ENCODE measurements around the gene RTN4RL1.

RTN4RL1 gene

GRCh38 chr17:2058586-2059546 is 33.7 kb upstream of the RTN4RL1 start:
- DNase-seq: no peak

- DNase-seq: no peak
Measured at GRCh38 chr17:2057760-2058585, 32.8 kb upstream of the RTN4RL1 start.

DNA sequence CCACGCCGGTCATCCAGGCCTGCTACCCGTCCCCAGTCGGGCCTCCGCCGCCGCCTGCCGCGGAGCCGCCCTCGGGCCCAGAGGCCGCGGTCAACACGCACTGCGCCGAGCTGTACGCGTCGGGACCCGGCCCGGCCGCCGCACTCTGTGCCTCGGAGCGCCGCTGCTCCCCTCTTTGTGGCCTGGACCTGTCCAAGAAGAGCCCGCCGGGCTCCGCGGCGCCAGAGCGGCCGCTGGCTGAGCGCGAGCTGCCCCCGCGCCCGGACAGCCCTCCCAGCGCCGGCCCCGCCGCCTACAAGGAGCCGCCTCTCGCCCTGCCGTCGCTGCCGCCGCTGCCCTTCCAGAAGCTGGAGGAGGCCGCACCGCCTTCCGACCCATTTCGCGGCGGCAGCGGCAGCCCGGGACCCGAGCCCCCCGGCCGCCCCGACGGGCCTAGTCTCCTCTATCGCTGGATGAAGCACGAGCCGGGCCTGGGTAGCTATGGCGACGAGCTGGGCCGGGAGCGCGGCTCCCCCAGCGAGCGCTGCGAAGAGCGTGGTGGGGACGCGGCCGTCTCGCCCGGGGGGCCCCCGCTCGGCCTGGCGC is 32.1 kb upstream of the RTN4RL1 start:
- no peak for DNase-seq

- DNase-seq: no peak
Measured at GRCh38 chr17:2056206-2057174, 31.4 kb upstream of the RTN4RL1 start.

GRCh38 chr17:2055292-2056205 is 30.4 kb upstream of the RTN4RL1 start:
- DNase-seq: no peak

DNA sequence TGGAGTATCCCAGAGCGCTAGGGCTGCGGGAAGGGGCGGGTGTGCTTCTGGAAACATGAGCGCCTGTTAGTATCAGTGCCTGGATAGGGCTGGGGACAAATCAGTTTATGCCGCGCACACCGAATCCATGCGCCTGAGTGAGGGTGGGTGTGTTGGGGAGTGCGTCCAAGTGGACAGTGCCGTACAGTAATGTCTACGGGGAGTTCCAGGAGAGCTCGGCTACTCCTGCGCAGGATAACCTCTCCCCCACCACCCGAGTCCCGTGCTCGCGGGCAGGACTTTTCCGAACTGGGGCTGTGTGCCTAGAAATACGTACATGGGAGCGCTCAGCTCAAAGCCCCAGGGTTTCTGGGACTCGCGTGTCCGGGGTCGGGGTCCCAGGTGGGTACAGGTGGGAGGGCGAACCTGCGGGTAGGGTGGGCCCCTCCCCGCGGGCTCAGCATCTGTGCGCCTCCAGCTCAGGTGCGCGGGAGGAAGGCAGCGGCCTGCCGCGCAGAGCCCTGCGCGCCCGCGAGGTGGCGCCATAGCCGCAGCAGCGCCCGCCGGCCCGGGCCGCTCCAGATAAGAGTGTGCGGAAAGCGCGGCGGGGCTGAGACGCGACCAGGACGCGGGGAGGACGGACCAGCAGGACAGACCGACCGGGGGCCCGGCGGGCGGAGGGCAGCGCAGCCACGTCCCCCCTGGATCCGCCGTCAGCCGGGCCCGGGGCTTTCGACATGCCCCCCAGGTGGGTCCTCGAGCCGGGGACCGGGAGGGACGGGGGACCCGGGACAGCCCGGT is 29.6 kb upstream of the RTN4RL1 start, which contains the start of gene HIC1:
Gene HIC1, plus strand, starts transcription at position 592 of the 780 bp plus-strand sequence. CDS start 1,588 bp downstream, outside the sequence.
- peak; percentile 42 to 66 for DNase-seq

- no peak for DNase-seq
Measured at GRCh38 chr17:2054262-2054511, 29.1 kb upstream of the RTN4RL1 start.

DNA sequence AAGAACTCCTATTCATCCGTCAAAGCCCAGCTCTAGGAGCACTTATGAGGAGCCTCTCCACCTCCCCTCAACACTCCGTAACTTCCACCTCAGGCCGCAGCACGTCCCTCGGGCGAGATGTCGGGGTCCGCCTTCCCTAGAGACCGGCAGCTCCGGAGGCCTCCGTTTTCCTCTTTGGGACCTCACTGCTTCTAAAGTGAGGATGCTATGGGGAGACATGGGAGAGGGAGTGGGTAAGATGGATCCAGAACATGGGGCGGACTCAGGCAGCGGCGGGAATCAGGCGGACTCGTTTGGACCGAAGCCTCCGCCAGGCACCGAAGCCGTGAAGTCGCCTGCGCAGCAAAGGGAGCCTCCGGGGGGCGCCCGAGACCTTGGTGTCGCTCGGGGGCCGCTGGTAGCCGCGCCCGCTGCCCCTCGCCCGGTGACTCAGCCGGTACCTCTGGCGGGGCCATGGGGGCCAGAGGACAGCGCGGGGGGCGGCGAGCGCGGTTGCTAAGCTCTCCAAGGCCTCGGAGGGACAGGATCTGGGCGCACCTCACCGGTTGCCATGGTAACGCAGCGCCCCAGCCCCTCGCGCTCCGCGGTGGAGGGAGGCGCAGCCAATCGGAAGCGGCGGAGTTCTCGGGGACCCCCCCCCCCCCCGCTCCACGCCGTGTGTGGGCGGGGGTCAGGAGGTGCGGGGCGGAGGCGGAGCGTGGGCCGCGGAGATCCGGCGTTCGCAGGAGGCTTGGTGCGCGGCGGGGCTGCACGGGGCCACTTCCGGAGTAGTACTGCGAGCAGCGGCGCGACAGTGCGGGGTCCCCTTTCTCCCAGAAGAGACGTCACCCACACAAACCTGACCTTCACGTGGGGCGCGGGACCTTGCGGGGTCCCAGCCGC is 28.5 kb upstream of the RTN4RL1 start:
- DNase-seq: peak; percentile 78 to 84

- no peak for DNase-seq
Measured at GRCh38 chr17:2051933-2052559, 26.9 kb upstream of the RTN4RL1 start.

- DNase-seq: peak in 1 of 2 experiments; percentile 58
Measured at GRCh38 chr17:2051061-2051932, 26.2 kb upstream of the RTN4RL1 start.

DNA sequence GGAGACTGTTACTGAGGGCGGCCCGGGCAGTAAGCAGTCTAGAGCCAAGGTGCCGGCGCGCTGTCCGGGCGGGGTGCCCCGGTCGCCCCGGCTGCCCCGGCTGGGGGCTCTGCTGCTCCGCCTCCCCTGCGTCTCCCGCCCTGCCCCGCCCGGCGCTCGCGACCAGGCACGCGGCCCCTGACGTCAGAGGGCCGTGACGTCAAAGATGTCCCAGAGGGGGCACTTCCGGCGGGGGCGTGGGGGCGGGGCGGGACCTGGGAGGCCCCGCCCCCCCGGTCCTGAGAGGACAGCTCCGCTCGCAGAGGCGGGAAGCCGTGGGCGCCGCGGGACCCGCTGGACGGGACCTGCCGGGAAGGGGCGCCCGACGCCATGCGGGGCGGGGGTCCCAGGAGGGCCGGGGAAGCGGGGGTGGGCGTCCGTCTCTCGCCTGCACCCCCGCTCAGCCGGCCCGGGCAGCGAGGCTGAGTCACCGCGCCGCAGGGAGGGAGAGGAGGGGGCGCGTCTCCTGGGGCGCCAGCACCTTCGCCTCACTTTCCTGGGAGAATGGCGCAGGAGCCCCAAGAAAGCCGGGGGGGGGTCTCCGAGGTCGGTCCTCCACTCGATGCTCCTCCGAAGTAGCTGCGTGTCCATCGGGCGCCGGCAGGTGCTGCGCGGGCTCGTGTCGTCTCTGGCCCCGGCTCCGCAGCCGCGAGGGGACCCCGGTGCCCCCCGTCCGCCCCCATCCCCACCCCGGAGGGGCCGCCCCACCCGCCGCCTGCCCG is 25.3 kb upstream of the RTN4RL1 start:
- peak; percentile 63 to 70 for DNase-seq

DNA sequence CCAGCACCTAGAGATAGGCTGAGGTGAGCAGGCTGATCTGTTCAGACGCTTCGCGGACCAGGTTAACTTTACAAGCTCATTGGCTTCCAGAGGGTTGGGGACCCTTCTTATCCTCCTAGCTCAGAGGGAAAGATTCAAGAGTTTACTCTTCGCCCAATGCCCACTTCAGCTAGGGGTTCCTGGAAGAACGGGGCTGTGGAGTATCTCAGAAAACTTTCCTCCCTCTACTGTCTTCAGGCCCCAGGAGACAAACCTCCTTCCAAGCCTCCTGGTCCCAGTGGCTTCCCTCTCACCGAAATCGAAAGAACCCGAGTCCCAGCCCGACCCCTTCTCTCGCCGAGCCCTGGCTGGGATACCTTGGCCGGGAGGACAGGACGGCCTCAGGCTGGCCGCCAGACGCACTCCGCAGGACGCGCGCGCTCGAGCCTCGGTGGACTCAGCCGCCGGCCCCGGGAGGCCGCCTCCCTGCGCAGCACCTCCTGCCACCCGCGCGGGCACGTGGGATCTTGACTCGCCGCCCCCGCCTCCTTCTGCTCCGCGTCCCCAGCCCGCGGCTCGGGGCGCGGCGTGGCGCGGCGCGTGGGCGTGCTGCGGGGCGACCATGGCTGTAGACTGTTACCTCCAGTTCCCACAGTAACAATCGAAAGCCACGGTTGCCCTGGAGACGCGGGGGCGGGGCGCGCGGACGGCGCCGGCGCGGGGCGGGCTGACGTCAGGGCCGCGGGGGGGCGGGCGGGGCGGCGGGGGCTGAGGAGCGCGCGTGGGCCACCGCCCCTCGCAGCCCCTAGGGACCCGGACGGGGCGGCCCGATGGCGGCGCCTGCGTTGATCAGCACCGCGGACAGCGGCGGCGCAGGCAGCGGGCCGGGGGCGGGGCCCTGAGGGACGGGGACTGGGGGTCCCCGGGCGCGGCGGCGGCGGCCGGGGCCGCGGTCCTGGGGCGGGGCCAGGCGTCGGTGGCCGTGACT is 24.5 kb upstream of the RTN4RL1 start:
- DNase-seq: peak; percentile 60 to 72

GRCh38 chr17:2048805-2049204 is 23.7 kb upstream of the RTN4RL1 start:
- no peak for DNase-seq

DNA sequence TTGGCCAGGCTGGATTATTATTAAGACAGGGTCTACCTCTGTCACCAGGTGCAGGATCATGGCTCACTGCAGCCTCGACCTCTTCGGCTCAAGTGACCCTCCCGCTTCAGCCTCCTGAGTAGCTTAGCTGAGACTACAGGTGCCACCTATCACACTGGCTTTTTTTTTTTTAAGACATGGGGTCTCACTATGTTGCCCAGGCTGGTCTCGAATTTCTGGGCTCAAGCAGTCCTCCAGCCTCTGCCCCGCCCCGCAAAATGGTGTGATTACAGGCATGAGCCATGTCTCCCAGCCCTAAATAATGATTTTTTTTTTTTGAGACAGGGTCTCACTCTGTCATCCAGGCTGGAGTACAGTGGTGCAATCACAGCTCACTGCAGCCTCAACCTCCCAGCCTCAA is 22.5 kb upstream of the RTN4RL1 start:
- no peak for DNase-seq

DNA sequence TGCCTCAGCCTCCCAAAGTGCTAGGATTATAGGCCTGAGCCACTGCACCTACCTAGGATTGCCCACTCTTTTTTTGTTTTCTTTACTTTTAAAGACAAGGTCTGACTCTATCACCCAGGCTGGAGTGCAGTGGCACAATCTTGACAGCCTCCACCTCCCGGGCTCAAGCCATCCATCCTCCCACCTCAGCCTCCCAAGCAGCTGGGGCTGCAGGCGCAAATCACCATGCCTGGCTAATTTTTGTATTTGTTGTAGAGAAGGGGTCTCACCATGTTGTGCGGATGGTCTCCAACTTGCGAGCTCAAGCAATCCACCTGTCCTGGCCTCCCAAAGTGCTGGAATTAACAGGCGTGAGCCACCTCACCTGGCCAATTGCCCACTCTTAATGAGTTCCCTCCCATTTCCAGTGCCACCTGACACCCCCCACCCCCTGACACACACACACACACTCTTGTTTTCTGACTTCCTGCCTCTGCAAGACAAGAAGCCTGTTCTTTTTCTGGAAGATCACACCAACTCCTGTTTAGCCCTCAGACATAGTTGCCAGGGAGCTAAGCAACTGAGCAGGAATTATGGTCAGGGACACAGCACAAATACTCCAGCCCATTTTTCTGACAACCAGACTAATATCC is 19.2 kb upstream of the RTN4RL1 start:
- DNase-seq: no peak

Data from SHP77 (cell line).